Measurements from ENCODE around the gene TACO1.

DNA sequence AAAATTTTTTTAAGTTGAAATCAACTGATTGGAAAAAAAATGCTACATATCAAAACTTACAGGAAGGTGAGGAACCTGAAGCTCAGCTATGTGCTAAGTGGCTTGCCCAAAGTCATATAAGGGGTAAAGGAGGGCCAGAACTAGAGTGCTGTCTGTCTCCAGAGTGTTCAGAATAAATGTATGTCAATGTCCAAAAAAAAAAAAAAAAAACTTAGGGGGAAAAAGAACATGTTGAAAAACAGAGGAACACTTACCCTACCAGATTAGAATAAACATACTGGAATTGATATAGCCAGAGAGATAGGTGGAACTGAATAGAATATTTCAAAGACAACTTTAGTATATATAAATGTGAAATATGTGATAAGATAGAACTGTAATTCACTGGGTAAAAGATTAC is 38.9 kb upstream of the TACO1 start:
- no peak for TF ChIP-seq POLR2A (IDR thresholded peaks at IDR 0.05)
- TF ChIP-seq, protein P1, sequence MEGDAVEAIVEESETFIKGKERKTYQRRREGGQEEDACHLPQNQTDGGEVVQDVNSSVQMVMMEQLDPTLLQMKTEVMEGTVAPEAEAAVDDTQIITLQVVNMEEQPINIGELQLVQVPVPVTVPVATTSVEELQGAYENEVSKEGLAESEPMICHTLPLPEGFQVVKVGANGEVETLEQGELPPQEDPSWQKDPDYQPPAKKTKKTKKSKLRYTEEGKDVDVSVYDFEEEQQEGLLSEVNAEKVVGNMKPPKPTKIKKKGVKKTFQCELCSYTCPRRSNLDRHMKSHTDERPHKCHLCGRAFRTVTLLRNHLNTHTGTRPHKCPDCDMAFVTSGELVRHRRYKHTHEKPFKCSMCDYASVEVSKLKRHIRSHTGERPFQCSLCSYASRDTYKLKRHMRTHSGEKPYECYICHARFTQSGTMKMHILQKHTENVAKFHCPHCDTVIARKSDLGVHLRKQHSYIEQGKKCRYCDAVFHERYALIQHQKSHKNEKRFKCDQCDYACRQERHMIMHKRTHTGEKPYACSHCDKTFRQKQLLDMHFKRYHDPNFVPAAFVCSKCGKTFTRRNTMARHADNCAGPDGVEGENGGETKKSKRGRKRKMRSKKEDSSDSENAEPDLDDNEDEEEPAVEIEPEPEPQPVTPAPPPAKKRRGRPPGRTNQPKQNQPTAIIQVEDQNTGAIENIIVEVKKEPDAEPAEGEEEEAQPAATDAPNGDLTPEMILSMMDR (IDR thresholded peaks at IDR 0.05 in 8 of 11, conservative IDR thresholded peaks at IDR 0.05 in 3 of 11) = no peak
